SU-DHL-6 (cell line): ENCODE measurements around the gene MEGF6.

ENCODE experiments used
- EZH2phosphoT487 ChIP-seq: fragments of 200-600 bp; sonication (generic), shearing (Covaris generic); conservative IDR thresholded peaks from 2 replicates; pipeline ENCODE4 v1.6.1; 2018; ENCODE audit warnings: mild to moderate bottlenecking, antibody characterized with exemption, low read length, moderate library complexity, mixed read lengths
- TF ChIP-seq, protein P1 (sequence below): fragments of 200-600 bp; sonication (generic); IDR thresholded peaks from one replicate; pipeline ENCODE4 v1.5.1; 2017; ENCODE audit warnings: antibody characterized with exemption, mild to moderate bottlenecking, low read length, moderate library complexity; ENCODE audit not compliant: insufficient read depth, poor library complexity, severe bottlenecking

DNA sequence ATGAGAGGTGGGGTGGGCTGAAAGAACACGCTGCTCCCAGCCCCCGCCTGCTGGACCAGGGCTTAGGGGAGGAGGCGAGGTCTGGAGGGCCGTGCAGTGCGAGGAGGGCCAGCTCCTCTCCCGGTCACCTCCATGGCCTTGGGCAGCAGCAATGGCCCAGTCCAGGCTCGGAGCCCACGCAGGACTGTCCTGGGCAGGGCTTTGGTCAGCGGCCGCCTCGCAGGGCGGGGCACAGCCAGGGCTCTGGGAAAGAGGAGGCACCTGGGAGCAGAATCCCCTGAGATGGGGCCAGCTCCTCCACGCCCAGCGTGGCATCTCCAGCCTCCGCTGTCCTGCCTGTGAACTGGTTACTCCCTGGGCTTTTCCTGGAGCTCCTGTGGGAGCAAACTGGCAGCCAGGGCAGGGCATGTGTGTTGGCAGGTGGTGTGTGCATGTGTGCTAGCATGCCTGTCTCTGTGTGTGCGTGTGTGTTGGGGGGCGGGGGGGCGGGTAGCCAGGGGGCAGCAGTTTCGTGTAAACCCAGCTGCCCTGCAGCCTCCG is 129.4 kb downstream of the MEGF6 start:
- TF ChIP-seq, protein P1, sequence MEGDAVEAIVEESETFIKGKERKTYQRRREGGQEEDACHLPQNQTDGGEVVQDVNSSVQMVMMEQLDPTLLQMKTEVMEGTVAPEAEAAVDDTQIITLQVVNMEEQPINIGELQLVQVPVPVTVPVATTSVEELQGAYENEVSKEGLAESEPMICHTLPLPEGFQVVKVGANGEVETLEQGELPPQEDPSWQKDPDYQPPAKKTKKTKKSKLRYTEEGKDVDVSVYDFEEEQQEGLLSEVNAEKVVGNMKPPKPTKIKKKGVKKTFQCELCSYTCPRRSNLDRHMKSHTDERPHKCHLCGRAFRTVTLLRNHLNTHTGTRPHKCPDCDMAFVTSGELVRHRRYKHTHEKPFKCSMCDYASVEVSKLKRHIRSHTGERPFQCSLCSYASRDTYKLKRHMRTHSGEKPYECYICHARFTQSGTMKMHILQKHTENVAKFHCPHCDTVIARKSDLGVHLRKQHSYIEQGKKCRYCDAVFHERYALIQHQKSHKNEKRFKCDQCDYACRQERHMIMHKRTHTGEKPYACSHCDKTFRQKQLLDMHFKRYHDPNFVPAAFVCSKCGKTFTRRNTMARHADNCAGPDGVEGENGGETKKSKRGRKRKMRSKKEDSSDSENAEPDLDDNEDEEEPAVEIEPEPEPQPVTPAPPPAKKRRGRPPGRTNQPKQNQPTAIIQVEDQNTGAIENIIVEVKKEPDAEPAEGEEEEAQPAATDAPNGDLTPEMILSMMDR: no peak
- TF ChIP-seq EZH2phosphoT487: no peak
